ENCODE measurements around the gene RUSC2.
"Not testable (repeated sequence)": the region's sequence is repeated elsewhere in the genome, so short reads cannot be mapped to it uniquely, and the experiment has no call there.

Gene RUSC2

DNA sequence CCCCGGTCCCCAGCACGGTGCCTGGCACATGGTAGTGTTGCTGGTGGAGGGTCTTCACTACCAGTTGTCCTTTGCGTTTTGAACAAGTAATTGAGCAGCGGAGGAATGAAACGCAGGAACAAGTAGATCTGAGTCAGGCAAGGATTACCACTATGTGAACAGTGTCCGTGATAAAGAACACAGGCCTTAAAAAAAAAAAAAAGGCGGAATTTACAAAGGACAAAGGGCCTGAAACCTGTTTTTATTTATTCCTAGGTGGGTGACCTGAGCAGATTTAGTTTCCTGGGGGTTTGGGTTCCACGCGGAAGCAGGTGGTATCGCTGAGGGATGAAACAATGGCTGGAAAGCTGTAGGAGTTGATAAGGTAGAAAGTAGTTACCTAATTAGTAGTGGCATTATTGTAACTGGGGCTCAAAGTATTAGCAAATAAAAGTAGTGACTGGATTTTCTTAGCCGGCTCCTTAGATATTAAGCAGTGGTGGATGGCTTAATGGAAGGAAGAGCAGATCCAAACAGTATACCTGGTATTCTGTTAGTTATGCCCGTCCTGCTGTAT, 1.1 kb downstream of the RUSC2 start:
- no peak for DNase-seq

DNA sequence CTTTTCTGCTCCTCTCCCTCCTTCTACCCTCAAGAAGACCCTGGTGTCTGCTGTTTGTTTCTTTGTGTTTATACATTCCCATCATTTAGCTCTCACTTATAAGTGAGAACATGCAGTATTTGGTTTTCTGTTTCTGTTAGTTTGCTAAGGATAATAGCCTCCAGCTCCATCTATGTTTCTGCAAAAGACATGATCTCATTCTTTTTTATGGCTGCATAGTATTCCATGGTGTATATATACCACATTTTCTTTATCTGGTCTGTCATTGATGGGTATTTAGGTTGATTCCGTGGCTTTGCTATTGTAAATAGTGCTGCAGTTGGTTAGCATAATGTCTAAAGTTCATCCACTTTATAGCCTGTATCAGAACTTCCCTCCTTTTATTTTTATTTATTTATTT, 3.2 kb downstream of the RUSC2 start:
- not testable (repeated sequence) for DNase-seq

DNA sequence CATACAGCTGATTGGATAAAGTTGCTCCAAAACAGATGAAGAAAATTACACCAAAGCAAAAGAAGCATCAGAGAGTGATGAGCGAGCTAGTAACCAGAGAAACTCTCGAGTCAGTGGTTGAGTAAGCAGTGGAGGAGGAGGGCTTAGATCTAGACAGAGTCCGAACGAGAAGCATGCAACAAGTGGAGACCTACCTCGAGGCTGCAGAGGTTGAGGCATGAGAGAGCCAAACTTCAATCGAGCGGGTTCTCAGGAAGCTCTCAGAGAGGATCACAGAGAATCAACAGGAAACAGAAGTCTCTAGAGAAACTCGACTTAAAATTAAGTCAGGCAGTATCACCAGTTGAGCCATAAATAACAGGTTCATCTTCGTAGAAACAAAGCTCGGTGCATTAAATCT, 6.1 kb downstream of the RUSC2 start:
- DNase-seq, result no peak

DNA sequence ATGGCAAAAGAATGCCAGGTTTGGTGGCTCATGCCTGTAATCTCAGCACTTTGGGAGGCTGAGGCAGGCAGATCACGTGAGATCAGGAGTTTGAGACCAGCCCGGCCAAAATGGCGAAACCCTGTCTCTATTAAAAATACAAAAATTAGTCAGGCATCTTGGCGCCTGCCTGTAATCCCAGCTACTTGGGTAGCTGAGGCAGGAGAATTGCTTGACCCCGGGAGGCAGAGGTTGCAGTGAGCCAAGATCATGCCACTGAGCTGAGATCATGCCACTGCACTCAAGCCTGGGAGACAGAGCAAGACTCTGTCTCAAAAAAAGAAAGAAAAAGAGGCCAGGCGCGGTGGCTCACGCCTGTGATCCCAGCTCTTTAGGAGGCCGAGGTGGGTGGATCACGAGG, 8.3 kb downstream of the RUSC2 start:
- DNase-seq, result not testable (repeated sequence)

DNA sequence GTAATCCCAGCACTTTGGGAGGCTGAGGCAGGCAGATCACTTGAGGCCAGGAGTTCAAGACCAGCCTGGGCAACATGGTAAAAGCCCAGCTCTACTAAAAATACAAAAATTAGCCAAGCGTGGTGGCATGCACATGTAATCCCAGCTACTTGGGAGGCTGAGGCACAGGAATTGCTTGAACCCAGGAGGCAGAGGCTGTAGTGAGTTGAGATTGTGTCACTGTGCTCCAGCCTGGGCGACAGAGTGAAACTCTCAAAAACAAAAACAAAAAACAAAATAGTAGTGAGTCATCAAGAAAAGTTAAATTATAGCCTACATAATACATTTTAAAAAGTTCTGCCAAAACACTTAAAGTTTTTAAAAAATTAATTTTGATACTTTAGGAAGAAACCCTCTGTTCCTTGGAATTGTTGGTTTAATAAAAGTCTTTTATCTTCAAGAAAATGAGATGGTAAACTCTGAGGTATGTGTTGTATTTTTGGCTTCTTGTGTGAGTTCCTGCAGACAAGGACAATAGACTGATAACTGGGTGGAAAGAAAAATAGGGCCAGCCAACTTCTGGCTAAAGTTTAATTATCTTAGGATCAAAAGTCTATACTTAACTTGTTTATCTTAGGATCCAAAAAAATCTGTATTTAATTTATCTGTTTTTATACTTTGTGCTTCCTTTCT, 9.3 kb downstream of the RUSC2 start:
- no peak for DNase-seq

DNA sequence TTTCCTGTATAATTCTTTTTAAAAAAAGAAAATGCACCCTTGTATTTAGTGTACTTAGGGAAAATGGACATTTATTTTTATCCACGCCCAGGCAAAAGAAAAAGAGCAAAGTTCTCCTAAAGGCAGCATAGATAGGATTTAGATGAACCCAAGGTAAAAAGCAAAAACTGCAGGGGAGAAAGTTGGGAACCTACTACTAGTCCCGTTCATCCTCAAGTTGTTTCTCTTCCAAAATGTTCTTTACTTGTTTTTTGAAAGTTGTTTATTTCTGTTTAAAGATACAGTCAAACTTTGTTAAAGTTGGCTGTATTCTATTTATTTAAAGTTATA, 9.8 kb downstream of the RUSC2 start:
- DNase-seq, result no peak

DNA sequence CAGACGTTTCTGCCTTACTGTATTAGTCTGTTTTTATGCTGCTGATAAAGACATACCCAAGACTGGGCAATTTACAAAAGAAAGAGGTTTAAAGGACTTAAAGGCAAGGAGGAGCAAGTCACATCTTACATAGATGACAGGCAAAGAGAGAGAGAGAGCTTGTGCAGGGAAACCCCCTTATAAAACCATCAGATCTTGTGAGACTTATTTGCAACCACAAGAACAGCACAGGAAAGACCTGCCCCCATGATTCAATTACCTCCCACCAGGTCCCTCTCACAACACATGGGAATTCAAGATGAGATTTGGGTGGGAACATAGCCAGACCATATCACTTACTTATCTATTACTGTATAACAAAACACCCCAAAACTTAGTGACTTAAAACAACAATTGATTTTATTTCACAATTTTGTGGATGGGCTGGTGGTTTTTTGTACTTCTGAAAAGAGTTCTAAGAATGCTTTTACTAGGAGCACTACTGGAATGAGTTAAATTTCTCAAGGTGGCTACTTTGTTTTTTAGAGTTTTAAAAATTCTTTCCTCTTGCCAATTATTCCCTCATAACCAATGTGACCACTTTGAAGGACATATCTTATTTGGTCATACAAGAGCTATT, 10.3 kb downstream of the RUSC2 start:
- no peak for DNase-seq

DNA sequence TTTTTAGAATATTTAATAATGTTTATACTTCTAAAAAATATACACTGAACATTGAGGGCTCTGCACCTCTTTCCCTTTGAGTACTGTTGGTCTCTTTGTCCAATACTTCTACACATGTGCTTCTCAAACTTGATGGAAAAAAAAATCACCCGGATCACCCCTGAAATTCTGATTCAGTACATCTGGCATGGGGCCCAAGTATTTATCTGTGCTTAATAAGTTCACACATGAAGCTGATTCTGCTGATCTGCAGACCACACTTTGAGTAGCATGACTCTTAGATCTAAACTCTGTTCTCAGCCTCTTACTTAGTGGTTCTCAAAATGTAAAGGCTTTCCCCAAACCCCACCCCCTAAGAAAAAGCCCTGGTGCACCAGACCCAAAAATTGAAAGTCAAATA, 12.0 kb downstream of the RUSC2 start:
- DNase-seq, result no peak

DNA sequence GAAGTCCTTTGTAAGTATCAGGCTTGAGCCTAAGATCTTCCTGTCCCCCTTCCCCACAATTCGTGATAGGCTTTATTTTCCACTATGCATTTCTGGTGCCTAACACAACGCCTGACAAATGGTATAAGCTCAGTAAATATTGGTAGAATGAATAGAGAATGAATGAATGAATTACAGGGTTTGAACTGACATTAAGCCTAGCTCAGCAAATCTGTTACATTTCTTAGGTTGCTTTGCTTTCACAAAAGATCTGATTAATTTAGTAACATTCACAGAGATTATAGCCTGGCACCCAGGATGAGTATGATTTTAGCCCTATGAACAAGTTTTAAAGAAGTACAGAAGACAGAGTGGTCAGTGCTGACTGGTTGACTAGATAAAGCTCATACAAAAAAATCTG, 16.4 kb downstream of the RUSC2 start:
- DNase-seq, result no peak

DNA sequence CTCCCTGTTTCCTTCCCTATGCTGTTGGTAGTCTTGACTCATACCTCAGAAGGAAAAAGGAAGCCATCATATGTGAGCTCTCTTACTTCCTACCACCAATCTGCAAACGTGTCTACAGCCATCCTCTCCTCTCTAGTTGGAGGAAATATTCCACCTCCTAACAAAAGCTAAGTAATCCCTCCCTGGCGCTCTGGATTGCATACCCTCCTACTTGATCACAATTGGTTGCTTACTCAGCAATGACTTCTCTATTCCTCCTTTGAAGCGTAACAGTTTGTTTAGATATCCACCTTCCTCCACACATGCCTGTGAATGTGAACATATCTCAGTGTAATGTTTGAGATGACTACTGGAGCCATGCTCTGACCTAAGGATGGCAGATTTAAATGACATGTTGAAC, 18.2 kb downstream of the RUSC2 start:
- no peak for DNase-seq

DNA sequence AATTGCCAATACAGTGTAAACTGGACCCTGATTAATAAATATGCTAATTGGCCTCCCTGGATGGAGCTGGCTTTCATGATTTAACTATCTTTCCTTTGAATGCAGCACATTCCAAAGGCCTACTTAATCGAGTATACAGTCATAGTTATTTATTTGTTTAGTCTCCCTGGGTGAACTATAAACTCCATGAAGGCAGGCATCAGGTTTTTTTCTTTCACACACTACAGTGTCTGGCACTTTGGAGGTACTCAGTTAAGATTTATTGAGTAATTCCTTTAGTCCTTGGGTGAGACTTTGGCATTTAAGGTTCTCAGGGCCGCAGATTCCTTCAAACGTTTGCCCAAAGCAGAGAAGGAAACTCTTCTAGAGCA, 20.5 kb downstream of the RUSC2 start:
- DNase-seq, result no peak

DNA sequence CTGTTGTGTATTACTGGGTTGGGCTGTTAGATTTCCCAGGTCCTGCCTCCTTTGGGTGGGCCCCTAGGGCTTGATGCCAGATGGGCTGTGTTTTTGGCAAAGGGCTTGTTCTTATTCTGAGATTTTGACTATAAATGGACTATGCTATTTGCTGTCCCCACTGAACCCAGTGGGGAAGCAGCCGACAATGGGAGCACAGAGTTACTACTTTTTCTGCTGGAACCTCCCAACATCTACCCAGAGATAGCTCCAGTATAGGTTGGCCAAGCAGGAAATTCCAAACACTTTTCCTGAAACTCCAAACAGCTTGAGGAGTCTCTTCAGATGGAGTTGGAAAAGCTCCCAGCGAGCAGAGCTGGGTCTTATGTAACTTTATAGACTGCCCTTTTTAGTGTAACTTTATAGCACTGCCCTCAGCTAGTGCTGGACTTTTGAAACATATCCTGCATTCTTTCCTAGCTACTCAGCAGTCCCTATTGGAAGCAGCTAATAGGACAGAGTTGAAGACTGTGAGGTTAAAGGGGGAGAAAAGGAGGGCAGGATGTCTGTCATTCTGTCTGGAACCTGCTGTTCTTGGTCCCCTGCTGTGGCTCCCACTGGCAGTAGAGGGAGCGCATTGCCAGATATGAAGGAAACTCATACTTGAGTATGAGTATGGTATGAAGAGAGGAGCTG, 21.0 kb downstream of the RUSC2 start:
- DNase-seq, result no peak

DNA sequence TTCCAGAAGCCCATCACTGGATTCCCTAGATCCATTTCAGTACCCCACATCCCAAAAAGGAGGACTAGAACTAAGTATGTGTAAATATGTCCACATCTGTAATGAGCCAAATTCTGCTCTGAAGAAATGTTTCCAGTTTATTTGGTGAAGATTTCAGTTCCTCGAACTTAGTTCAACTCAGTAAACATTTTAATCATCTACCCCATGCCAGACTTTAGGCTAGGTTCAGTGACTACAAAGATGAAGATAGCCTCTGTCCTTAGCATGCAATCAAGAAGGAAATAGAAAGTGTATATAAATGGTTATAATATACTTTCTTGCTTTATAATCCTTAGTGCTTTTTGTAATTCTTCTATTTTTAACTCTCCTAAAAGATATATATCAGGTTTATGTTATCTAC, 21.5 kb downstream of the RUSC2 start:
- DNase-seq, result no peak

DNA sequence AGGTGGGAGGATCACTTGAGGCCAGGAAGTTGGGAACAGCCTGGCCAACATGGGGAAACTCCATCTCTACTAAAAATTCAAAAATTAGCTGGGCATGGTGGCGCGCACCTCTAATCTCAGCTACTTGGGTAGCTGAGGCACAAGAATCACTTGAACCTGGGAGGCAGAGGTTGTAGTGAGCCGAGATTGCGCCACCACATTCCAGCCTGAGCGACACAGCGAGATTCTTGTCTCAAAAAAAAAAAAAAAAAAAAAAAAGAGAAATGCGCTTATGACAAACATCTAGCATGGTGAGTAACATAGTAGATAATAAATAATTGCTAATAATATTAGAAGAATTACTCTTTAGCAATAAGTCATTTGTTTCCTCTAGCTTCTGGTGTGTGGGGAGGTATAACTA, 25.9 kb downstream of the RUSC2 start:
- no peak for DNase-seq

DNA sequence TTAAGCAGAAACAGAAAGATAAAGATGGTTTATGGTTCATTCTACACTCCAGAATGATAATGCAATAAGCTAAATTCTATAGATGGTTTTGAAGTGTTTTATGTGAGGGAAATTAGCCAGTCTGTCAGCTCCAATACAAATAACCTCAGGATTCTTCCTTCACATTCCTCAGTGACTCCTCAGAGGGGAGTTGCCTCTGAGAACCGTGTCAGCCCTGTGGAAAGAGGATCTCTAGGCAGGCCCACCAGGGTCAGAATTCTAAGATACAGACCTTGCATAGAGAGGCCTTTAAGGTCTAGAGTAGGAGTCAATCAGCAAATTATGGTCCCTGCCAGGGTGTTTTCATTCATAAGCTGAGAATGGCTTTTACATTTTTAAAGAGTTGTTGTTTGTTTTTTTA, 26.6 kb downstream of the RUSC2 start:
- no peak for DNase-seq

DNA sequence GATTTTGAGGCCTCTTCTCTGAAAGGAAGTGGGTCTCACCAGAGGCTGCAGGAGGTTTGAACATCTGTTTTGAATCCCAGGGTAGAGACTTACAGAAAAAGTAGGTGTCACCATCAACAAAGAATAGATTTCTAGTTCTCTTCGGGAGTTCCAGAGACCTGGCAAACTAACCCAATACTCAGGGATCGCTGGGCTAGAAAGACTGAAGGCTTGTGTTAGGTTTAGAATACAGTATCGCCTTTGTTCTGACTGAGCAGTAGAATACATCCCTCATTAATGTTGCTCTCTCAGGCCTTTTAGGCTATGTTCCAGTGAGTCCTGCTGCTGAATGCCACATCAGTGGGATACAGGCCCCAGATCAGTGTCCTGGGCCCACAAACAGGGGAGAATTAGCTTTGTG, 27.2 kb downstream of the RUSC2 start:
- no peak for DNase-seq

DNA sequence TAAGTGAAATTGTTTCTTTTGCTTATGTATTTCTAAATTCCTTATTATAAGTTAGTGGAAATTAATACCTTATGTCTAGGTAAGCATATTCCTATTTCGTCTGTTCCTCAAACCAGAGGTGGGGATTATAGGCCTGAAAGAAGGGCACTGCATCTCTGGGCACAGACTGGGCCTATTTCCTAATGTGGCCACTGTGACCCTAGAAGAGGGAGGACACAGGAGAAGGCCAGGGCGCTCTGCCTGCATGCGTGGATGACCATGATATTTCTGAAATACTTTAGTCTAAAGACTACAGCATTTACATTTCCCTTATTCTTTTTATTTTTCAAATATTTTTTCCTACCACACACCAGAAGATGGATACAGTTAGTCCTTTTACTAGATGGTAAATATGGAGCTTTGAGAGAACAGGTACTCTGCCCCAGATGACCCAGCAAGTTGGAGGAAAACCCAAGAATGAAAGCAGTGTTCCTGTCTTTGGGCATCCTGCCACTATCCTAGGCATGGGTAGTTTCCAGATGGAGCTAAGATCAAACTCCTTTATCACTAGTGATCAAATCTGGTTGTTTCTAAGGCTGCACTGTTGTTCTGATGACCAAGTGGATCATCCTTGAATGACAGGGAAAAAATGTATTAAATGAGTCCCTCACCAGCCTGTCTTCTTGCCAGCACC, 27.8 kb downstream of the RUSC2 start:
- no peak for DNase-seq

DNA sequence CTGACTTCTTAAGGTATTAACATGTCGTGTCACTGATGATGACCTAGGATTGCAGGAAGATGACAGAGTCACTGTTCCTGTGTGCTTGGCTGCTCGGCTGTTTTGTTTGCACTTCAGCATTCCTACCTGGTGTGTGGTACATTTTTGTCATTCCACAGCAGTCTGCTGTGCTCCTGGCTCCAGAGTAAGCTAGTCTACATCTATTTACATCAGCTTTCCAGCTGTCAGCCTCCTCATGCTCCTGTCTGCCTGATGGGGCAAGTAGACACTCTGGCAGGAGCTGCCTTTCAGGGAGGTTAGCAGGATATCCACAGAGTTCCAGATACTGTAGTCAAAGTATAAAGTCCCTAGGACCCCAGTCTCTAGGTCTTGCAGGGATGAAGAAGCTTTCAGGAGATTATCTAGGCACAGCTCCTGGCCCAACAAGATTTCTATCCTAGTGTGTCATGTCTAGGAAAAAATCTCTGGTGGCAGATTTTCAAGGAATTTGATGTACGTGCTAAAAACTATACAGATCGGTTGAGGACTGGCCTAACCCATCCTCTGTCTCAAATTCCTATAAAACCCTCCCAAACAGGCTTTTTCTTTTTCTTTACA, 28.4 kb downstream of the RUSC2 start:
- no peak for DNase-seq

DNA sequence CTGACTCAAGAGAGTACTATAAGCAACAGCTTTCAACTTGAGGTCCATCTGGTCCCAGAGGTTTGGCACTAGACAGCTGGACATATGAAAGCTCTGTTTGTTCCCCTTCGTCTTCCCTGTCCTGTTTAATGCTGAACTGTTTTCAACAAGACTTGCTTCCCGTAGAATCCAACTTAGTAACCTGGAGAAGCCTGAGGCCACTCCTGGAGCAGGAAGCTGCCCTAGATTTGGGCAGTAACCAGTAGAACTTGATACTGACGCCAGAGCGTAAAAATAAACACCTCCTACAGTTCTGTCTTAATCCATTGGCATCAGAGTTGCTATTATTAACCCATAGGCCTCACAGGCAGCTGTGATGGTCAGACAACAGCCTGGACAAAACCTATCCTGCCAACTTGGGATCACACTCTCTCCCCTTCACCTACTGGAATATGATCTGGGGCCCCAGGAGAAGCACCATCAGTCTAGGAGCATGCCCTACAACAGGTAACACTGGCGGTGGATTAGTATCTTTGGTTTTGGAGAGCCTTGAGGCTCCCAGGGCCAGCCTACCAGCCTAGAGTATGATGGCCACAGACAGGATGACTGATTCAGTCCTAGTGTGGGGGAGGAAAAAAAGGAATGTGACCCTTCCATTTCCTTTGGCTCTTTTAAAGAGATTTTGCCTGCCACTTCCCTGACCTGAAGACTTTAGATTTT, 29.2 kb downstream of the RUSC2 start:
- no peak for DNase-seq

DNA sequence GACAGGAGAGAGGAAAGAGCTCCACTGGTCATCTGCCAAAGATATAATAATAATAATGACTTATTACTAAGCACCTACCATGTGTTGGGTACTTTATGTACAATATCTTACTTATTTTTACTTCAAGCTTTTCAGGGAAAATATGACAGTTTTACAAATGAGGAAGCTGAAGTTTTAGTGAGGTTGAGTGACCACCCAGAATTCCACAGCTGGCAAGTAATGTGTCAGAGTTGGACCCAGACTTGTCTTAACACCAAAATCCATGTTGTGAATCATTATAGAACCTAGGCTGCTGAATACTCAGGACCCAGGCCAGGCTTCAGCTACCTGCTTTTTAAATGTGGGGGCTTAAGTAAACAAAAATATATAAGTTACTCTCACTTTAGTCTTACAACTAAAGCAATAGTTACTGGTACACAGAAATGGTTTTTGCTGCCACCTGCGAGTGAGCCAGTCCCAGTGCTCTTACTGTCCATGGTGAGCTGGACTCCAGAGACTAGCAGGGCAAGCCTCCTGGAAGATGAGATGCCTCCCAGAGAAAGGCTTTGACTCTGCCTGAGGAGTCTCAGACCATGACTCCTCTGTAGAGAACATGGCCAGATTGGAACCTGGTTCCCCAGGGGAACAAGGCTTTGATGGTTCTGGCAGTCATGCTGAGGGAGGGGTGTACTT, 29.9 kb downstream of the RUSC2 start:
- DNase-seq, result no peak

DNA sequence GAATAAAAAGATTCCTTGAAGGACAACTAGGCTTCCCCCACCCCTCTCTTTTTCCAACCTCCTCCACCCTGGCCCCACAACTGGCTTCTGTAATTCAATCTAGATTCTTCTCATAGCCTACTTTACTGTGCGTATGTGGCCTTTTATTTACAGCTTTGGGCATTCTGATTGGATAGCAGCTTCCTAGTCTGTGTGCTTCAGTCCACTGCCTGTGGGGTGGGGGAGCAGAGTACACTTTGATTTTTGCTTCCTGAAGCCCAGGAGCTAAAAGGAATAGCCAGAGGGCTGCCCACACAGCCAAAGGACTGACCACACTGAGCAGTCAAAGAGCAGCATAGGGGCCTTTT, 30.4 kb downstream of the RUSC2 start:
- DNase-seq, result no peak

DNA sequence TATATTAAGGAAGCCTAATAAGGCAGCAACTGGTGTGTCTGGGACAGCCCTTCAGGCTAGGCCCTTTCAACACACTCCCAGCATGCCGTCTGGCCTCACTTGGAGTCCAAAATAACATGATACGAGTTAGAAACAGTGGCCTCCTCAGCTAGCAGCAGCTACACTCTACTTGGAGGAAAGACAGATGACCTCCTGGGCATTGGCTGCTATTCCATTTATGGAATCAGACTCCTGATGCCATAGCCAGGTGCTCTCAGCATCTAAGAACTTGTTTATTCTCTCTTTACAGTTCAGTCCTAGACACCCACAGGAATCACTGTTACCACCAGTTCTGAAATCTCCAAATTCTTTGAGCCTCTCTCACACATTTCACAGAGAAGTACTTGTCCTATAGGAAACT, 31.8 kb downstream of the RUSC2 start:
- no peak for DNase-seq
